ENCODE measurements around the gene PTGS2.
"Not testable (repeated sequence)": the region's sequence is repeated elsewhere in the genome, so short reads cannot be mapped to it uniquely, and the experiment has no call there.

PTGS2 gene

DNA sequence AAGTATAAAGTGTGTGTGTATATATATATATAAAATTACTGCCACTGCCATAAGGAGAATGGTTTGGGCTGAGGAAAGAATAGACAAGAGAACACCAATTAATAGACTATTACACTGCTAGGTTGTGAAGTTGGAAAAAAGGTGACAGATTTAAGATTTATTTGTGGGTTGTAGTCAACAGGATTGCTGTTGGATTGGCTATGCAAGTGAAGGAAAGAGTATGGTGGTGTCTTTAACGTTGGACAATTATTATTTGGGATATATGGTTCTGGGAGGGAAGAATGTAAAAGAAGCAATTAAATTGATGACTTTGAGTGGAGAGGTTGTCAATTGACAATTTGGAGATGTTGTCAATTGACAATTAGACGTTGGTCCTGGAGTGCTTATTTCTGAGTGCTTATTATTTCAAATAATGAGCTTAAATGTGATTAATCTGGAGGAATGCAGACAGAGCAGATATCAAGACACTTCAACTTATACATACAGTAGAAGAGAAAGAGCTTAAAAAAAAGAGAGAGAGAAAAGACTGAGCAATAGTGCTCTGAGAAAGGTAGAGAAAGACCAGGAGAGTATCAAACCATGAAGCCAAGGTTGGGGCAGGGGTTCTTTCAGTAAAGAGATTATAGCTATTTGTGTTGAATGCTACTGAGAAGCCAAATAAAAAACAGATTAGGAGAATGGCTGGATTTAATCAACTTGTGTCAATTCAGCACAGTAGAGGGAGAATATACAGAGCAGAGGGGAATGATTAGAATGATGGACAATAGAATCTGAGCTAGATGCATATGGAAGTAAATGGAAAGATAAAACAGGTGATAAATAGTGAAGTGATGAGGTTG, 9.7 kb downstream of the PTGS2 start:
- no peak for DNase-seq (ENCODE audit: low read depth in 2 of 2)

GRCh38 chr1:186669784-186670183, 10.4 kb downstream of the PTGS2 start:
- DNase-seq (ENCODE audit: low read depth in 2 of 2): not testable (repeated sequence)

- DNase-seq (ENCODE audit: low read depth in 2 of 2): not testable (repeated sequence)
Measured at GRCh38 chr1:186664217-186664616, 16.0 kb downstream of the PTGS2 start.

- DNase-seq (ENCODE audit: low read depth in 2 of 2): no peak
Measured at GRCh38 chr1:186662752-186663151, 17.5 kb downstream of the PTGS2 start.

DNA sequence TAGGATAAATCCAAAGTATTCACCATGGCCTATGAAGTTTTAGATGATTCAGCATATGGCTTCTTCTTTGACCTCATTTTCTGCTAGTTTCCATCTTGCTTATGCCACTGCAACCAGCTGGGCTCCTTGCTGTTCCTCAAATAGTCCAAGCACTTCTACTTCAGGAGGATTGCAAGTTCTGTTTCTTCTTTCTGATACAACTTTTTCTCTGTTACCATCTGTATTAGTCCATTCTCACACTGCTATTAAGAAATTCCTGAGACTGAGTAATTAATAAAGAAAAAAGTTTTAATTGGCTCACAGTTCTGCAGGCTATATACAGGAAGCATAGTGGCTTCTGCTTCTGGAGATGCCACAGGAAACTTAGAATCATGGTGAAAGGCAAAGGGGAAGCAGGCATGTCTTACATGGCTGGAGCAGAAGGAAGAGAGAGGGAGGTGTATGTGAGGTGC, 20.3 kb downstream of the PTGS2 start:
- DNase-seq (ENCODE audit: low read depth in 2 of 2): no peak

DNA sequence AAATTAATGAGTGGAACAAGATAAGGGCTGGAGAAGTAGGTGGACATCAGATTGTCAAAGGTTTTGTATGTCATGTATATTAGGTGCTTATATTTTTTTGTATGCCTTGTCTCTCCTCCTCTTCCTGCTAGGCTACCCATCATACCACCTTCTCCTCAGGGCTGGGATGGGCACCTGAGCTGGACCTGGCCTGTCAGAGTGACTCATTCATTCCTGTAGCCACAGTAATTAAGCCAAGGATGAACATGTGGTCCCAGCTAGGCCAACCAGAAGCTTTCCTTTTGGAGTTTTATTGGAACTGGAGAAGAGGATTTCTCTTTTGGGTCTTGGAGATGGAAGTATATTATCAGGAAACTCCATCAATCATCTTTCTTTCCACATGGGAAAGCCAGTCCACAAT, 21.2 kb downstream of the PTGS2 start:
- DNase-seq (ENCODE audit: low read depth in 2 of 2): no peak

- no peak for DNase-seq (ENCODE audit: low read depth in 2 of 2)
Measured at GRCh38 chr1:186657481-186657880, 22.7 kb downstream of the PTGS2 start.

- DNase-seq (ENCODE audit: low read depth in 2 of 2): no peak
Measured at GRCh38 chr1:186655876-186656275, 24.3 kb downstream of the PTGS2 start.

DNA sequence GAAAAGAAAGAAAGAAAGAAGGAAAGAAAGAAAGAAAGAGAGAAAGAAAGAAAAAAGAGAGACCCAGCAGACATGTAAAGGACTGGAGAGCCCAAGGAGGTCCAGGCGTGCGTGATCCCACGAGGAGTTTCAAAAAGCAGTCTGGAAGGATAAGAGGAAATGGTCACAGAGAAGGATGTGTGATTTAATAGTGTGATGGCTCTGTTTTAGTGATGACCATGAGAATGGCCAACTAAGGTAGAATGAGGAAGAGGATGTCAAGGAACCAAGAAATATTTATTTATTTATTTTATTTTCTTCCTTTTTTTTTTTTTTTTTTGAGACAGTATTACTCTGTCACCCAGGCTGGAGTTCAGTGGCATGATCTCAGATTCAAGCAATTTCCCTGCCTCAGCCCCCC, 25.5 kb downstream of the PTGS2 start:
- no peak for DNase-seq (ENCODE audit: low read depth in 2 of 2)

DNA sequence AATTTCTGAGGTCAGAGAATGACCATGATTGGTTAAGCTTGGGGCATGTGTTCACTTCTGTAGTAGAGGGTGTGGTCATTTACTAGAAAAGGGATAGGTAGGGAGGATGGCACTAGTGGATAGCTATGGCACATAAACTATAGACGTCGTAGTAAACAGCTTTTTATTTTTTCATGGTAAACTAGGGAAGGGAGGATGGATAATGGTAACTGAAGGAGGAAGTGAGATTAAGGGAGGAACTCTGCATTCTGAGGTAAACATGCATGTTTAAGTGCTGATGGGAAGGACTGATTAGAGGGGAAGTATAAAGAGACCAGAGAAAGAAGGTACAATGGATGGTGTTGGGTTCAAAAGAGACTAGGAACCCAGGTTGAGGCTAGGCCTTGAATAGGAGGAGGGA, 26.9 kb downstream of the PTGS2 start:
- DNase-seq (ENCODE audit: low read depth in 2 of 2): no peak

DNA sequence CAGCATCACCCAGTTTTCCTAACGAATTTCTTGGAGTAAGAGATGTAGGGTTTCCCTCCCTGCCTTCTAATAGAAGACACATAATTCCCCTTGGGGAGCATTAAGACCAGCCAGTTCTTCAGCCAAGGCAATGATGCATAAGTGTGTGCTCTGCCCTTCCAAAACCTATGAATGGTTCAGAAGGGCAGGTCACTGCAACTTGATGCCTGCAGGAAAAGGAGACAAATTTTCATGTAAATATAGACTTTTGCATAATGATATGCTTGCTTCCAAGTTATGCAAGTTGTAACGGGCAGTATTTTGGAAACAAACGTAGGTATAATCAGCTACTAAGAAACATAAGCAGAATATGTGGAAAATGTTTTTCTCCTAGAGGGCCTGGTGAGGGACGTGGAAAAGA, 31.6 kb downstream of the PTGS2 start:
- no peak for DNase-seq (ENCODE audit: low read depth in 2 of 2)

DNA sequence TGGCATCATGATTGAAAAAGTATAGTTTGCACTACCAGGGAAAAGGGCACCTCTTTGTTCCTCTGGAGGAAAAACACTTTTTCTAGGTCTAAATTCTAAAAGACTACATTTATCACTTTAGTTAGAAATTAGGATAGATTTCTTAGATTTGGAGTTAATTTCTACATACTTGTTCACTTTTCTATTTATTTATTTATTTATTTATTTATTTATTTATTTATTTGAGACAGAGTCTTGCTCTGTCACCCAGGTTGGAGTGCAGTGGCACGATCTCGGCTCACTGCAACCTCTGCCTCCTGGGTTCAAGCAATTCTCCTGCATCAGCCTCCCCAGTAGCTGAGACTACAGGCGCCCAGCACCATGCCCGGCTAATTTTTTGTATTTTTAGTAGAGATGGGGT, 32.2 kb downstream of the PTGS2 start:
- DNase-seq (ENCODE audit: low read depth in 2 of 2): not testable (repeated sequence)

DNA sequence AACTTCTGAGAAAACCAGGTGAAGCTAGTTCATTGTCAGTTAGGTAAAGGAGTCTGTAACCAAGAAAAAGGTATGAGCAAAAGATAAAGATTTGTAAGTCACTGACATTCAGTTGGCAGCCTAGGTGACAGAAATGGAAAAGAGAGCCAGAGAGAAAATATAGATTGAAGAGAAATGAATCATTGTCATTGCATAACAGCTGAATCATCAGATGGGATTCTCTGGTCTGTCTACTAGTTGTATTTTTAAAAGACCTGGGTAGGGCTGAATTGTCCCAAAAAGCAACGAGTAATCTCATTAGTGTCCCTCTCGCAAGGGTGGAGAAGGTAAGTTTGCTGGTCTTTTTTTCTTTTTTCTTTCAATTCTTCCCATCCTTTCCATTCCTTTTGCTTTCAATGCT, 36.6 kb downstream of the PTGS2 start:
- DNase-seq (ENCODE audit: low read depth in 2 of 2): no peak

DNA sequence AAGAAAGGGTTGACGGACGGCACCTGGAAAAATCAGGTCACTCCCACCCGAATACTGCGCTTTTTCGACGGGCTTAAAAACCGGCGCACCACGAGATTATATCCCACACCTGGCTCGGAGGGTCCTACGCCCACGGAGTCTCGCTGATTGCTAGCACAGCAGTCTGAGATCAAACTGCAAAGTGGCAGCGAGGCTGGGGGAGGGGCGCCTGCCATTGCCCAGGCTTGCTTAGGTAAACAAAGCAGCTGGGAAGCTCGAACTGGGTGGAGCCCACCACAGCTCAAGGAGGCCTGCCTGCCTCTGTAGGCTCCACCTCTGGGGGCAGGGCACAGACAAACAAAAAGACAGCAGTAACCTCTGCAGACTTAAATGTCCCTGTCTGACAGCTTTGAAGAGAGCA, 42.7 kb downstream of the PTGS2 start:
- not testable (repeated sequence) for DNase-seq (ENCODE audit: low read depth in 2 of 2)

- no peak for DNase-seq (ENCODE audit: low read depth in 2 of 2)
Measured at GRCh38 chr1:186636786-186637185, 43.4 kb downstream of the PTGS2 start.

DNA sequence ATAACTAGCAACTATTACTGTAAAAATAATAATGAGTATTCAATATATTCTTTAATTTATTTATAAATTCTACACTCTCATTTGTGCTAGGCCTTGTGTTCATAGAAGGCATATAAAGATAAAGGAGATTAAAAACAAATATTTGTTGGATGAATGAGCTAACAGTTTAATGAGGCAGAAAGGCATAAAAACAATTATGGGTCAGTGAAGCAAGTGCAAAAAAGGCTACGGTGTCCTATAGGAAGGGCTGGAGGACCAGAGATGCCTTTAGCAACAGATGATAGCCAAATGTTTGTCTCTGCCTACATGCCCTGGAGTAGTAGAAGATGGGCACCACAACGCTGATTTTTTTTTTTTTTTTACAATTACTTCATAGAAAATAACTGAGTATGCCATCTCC, 45.7 kb downstream of the PTGS2 start:
- DNase-seq (ENCODE audit: low read depth in 2 of 2): no peak

- DNase-seq (ENCODE audit: low read depth in 2 of 2): no peak
Measured at GRCh38 chr1:186633116-186633515, 47.1 kb downstream of the PTGS2 start.

GRCh38 chr1:186629341-186629740, 50.9 kb downstream of the PTGS2 start:
- DNase-seq (ENCODE audit: low read depth in 2 of 2): no peak

- no peak for DNase-seq (ENCODE audit: low read depth in 2 of 2)
Measured at GRCh38 chr1:186628910-186629309, 51.3 kb downstream of the PTGS2 start.

GRCh38 chr1:186627019-186627418, 53.2 kb downstream of the PTGS2 start:
- DNase-seq (ENCODE audit: low read depth in 2 of 2): no peak

DNA sequence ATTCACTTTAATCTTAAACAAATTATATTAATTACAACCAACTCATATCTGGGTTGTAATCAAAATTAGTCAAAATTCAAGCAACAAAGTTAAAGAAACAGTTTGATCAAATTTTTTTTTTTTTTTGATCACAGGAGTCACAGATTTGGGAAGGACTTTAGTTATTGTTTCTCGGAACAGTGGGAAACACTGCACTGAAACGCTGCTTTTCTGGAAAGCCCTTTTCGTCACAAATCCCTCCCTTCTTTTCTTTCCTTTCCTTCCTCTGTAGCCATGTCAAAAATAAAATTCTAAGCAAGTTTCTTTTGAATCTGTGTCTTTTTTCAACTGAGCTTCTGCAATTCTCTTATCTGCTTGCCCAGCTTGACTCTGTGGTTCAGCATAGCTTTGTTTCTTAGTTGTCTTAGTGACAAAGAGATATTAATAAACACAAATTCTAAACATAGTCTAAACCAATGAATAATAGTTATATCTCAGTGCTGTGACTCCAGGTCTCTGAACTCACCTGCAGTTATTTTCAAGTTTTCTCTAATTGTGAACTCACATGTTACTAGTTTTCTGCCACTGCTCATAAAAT, 53.8 kb downstream of the PTGS2 start:
- DNase-seq (ENCODE audit: low read depth in 2 of 2): no peak

GRCh38 chr1:186623551-186623950, 56.7 kb downstream of the PTGS2 start:
- no peak for DNase-seq (ENCODE audit: low read depth in 2 of 2)

Measured in activated CD4-positive, alpha-beta T cell treated with anti-CD3 and anti-CD28 coated beads for 24 hours (primary cell).